A549 (cell line): ENCODE data around the gene OR4D2. TPM values are rescaled to one million over a fixed set of nuclear protein-coding genes. Genes with fewer than 3 reads are reported as not detected.

Experiments
- ATAC-seq, 2 experiments: fragments of 200-7000 bp in 1 of 2; fragments of >200 bp in 1 of 2; cut with Nextera tagmentation in 1 of 2; cut with Tn5 transposase in 1 of 2; 3 replicates each; pipeline versions ENCODE4 v1.8.0 to v1.9.1; 2018 to 2020; ENCODE audit warnings: mild to moderate bottlenecking in 1 of 2, moderate library complexity in 1 of 2
- CTCF ChIA-PET: fragments of 300-600 bp; sonication (Branson Sonifier 250); formaldehyde crosslinking; extraction: SDS; loops from one replicate; lab custom pipeline; 2021; ENCODE audit warnings: antibody characterized with exemption, inconsistent platforms; lab: Yijun Ruan, JAX
- POLR2A ChIA-PET: fragments of 350-600 bp; formaldehyde crosslinking; extraction: SDS; loops from one replicate; lab custom pipeline; 2021; ENCODE audit warnings: antibody characterized with exemption, inconsistent platforms; lab: Yijun Ruan, JAX
- DNase-seq, 2 experiments: peaks; one replicate each; pipeline versions ENCODE4 v3.0.0 to v3.0.0-alpha.2; 2011 to 2016; ENCODE audit warnings: low read depth in 1 of 2, low spot score in 1 of 2
- FAIRE-seq: peaks from 2 replicates; lab custom pipeline; 2011; peaks lifted over from hg19 to GRCh38; lab: Jason Lieb, UNC
- H3K27ac ChIP-seq, 2 experiments: fragments of >200 bp; sonication (Bioruptor Twin); formaldehyde crosslinking; 3 replicates each; pipeline ENCODE4 v1.5.1; 2016 to 2017
- H3K4me1 ChIP-seq: fragments of >200 bp; sonication (Bioruptor Twin); formaldehyde crosslinking; 3 replicates; pipeline ENCODE4 v1.6.1; 2016
- H3K4me2 ChIP-seq: fragments of >200 bp; sonication (Bioruptor Twin); formaldehyde crosslinking; 3 replicates; pipeline ENCODE4 v1.6.1; 2016
- H3K4me3 ChIP-seq: fragments of >200 bp; sonication (Bioruptor Twin); formaldehyde crosslinking; 3 replicates; pipeline ENCODE4 v1.5.1; 2016
- H3K9me3 ChIP-seq: fragments of >200 bp; sonication (Bioruptor Twin); formaldehyde crosslinking; 3 replicates; pipeline ENCODE4 v1.6.1; 2016
- CBX2 ChIP-seq: fragments of 200-600 bp; sonication (generic); IDR thresholded peaks from 2 replicates; pipeline ENCODE4 v1.6.1; 2016; ENCODE audit warnings: low read depth, mild to moderate bottlenecking, borderline replicate concordance
- CEBPB ChIP-seq, 2 experiments: fragments of >200 bp in 1 of 2; sonication (Bioruptor Twin) in 1 of 2; formaldehyde crosslinking in 1 of 2; IDR thresholded peaks; 2 replicates each; pipeline ENCODE4 v1.6.1; 2012 to 2016
- CTCF ChIP-seq: fragments of >200 bp; sonication (Bioruptor Twin); formaldehyde crosslinking; IDR thresholded peaks from 3 replicates; pipeline ENCODE4 v1.5.1; 2016
- ESRRA ChIP-seq: fragments of 150-350 bp; IDR thresholded peaks from 2 replicates; pipeline ENCODE4 v1.6.1; 2014; ENCODE audit warnings: mild to moderate bottlenecking, low read length, borderline replicate concordance
- FOSB ChIP-seq: fragments of 250-450 bp; sonication (Bioruptor Pico); IDR thresholded peaks from 2 replicates; pipeline ENCODE4 v1.5.0; 2020; ENCODE audit warnings: mild to moderate bottlenecking, moderate library complexity
- GATA3 ChIP-seq: IDR thresholded peaks from 2 replicates; pipeline ENCODE4 v1.6.1; 2012; ENCODE audit warnings: borderline replicate concordance
- HDAC2 ChIP-seq: fragments of 200-600 bp; sonication (generic); IDR thresholded peaks from 2 replicates; pipeline ENCODE4 v1.6.1; 2016
- JUN ChIP-seq, 2 experiments: fragments of >200 bp; sonication (Bioruptor Twin); formaldehyde crosslinking; IDR thresholded peaks; 2 replicates in 1 of 2; 3 replicates in 1 of 2; pipeline ENCODE4 v1.6.1; 2016 to 2017
- KDM5A ChIP-seq: fragments of 200-600 bp; sonication (generic); IDR thresholded peaks from 2 replicates; pipeline ENCODE4 v1.6.1; 2016; ENCODE audit warnings: antibody characterized with exemption, mild to moderate bottlenecking
- MAFK ChIP-seq: fragments of 450-650 bp; IDR thresholded peaks from 2 replicates; pipeline ENCODE4 v1.6.1; 2014; ENCODE audit not compliant: partially characterized antibody
- MYC ChIP-seq: IDR thresholded peaks from 2 replicates; pipeline ENCODE4 v1.6.1; 2012; ENCODE audit warnings: mild to moderate bottlenecking, inconsistent platforms, low read length, improper control_type of control experiment, borderline replicate concordance
- NR3C1 ChIP-seq: fragments of >200 bp; sonication (Bioruptor Twin); formaldehyde crosslinking; IDR thresholded peaks from 3 replicates; pipeline ENCODE4 v1.6.1; 2017
- PHF8 ChIP-seq: fragments of 200-600 bp; sonication (generic); IDR thresholded peaks from 2 replicates; pipeline ENCODE4 v1.6.1; 2016; ENCODE audit warnings: low read depth, mild to moderate bottlenecking, antibody characterized with exemption, moderate library complexity, borderline replicate concordance
- RAD21 ChIP-seq, 2 experiments: fragments of >200 bp in 1 of 2; sonication (Bioruptor Twin) in 1 of 2; formaldehyde crosslinking in 1 of 2; IDR thresholded peaks in 1 of 2; conservative IDR thresholded peaks in 1 of 2; 2 replicates in 1 of 2; 3 replicates in 1 of 2; pipeline ENCODE4 v1.6.1; 2012 to 2018; ENCODE audit warnings: inconsistent platforms in 1 of 2
- RCOR1 ChIP-seq: fragments of 150-350 bp; IDR thresholded peaks from 2 replicates; pipeline ENCODE4 v1.6.1; 2014; ENCODE audit warnings: antibody characterized with exemption, low read length, low read depth
- REST ChIP-seq: fragments of 200-600 bp; sonication (generic); IDR thresholded peaks from 2 replicates; pipeline ENCODE4 v1.6.1; 2016; ENCODE audit warnings: antibody characterized with exemption, mild to moderate bottlenecking, moderate library complexity
- RFX5 ChIP-seq: fragments of 450-650 bp; IDR thresholded peaks from 2 replicates; pipeline ENCODE4 v1.7.1; 2014; ENCODE audit warnings: antibody characterized with exemption, mild to moderate bottlenecking, moderate library complexity
- SREBF2 ChIP-seq: fragments of 450-650 bp; IDR thresholded peaks from 2 replicates; pipeline ENCODE4 v1.6.1; 2014; ENCODE audit warnings: mild to moderate bottlenecking, moderate library complexity
- TP53 ChIP-seq: fragments of 250-450 bp; sonication (Bioruptor Pico); IDR thresholded peaks from 2 replicates; pipeline ENCODE4 v1.5.0; 2021; ENCODE audit warnings: mild to moderate bottlenecking, moderate library complexity
- ZC3H11A ChIP-seq: fragments of 450-650 bp; IDR thresholded peaks from 2 replicates; pipeline ENCODE4 v1.6.1; 2014; ENCODE audit warnings: antibody characterized with exemption, mild to moderate bottlenecking
- ZFP36 ChIP-seq: fragments of 450-650 bp; IDR thresholded peaks from 2 replicates; pipeline ENCODE4 v1.6.1; 2014; ENCODE audit warnings: borderline replicate concordance; ENCODE audit not compliant: partially characterized antibody
- ZSCAN20 ChIP-seq: fragments of 250-450 bp; sonication (Bioruptor Pico); IDR thresholded peaks from 2 replicates; pipeline ENCODE4 v1.8.0; 2022; ENCODE audit warnings: mild to moderate bottlenecking, moderate library complexity
- WGBS: methylation state at CpG from one replicate; pipeline ENCODE4 v1.1.6; 2017; ENCODE audit errors: missing lambda C conversion rate; 5-methylcytosine and 5-hydroxymethylcytosine counted together
- polyA plus RNA-seq, 4 experiments: library from polyadenylated mRNA; depleted of rRNA in 3 of 4; stranded (reverse); fragments of >200 nt; fragmentation: RNase III in 1 of 4; extraction: RNeasy Plus Mini Kit Qiagen cat#74134 plus additional on column Dnase treatment in 1 of 4; gene quantifications; 2 replicates in 3 of 4; 3 replicates in 1 of 4; pipeline ENCODE4 v1.2.3, GENCODE V29; 2011 to 2017
- TF ChIP-seq, protein P1 (sequence below): fragments of 250-450 bp; sonication (Bioruptor Pico); IDR thresholded peaks from 2 replicates; pipeline ENCODE4 v1.5.0; 2021; ENCODE audit warnings: mild to moderate bottlenecking, moderate library complexity, borderline replicate concordance
- TF ChIP-seq, protein P2 (sequence below): fragments of 150-350 bp; IDR thresholded peaks from 2 replicates; pipeline ENCODE4 v1.6.1; 2014; ENCODE audit warnings: low read depth, mild to moderate bottlenecking, low read length
- TF ChIP-seq, protein P3 (sequence below): fragments of 250-450 bp; sonication (Bioruptor Pico); IDR thresholded peaks from 2 replicates; pipeline ENCODE4 v1.5.0; 2020; ENCODE audit warnings: low read depth, mild to moderate bottlenecking, moderate library complexity

OR4D2 gene
- polyA plus RNA-seq, 2 of the 4 experiments (the other 2 are of a cell fraction) = not detected

- POLR2A ChIA-PET = no interaction called here
- CTCF ChIA-PET = interaction anchor here (1.1 to 6.1 kb wide), 5 partner anchors 8 to 122 kb away, joined by 3 to 55 read pairs (median 7); no protein-coding TSS in a partner anchor
- TF ChIP-seq RFX5 (no peak), CBX2 (no peak), ZSCAN20 (CRISPR knock-in tag) (no peak), ESRRA (no peak), REST (no peak), SREBF2 (no peak), NR3C1 (no peak)
- TF ChIP-seq, protein P1, sequence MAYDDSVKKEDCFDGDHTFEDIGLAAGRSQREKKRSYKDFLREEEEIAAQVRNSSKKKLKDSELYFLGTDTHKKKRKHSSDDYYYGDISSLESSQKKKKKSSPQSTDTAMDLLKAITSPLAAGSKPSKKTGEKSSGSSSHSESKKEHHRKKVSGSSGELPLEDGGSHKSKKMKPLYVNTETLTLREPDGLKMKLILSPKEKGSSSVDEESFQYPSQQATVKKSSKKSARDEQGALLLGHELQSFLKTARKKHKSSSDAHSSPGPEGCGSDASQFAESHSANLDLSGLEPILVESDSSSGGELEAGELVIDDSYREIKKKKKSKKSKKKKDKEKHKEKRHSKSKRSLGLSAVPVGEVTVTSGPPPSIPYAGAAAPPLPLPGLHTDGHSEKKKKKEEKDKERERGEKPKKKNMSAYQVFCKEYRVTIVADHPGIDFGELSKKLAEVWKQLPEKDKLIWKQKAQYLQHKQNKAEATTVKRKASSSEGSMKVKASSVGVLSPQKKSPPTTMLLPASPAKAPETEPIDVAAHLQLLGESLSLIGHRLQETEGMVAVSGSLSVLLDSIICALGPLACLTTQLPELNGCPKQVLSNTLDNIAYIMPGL (CRISPR knock-in tag) = no peak
- TF ChIP-seq, all 56 proteins: peak for 0
- FAIRE-seq (no peak), ATAC-seq (no peak), DNase-seq (no peak)
- no peaks in the 10 kb centered on the region for H3K9me3 ChIP-seq
- H3K4me1 ChIP-seq = peaks cover 12% of the 10 kb centered on the region; the same call in 2 of the 3 replicates
- no peak overlapping the region for H3K4me3 ChIP-seq
- no peak overlapping the region for H3K27ac ChIP-seq
- H3K4me2 ChIP-seq = no peak overlapping the region
- 37% methylated on average over 4 of the region's 4 CpGs for WGBS
Observed at GRCh38 chr17:58186591-58186990, 19.8 kb downstream of the OR4D2 start.

DNA sequence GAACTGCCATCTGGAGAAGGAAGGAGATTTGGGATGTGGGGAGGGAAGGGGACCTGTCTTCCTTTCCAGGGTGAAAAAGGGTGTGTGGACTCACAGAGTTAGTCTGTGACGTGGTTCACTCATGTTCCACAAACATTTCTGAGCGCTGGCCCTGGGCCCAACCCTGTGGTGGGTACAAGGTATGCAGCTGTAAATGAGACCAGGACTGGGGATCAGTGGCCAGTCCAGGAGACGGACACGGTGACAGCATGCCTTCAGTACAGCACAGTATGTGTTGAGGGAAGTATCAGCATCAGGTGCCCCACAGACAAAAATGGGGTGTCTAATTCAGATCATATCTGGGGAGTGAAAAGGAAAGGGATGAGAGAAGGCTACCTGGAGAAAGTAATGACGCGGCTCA lies 20.3 kb downstream of the OR4D2 start:
- WGBS = 67% methylated on average over 6 of the region's 6 CpGs
- no peak overlapping the region for H3K27ac ChIP-seq
- peaks cover 12% of the 10 kb centered on the region; the same call in 2 of the 3 replicates for H3K4me1 ChIP-seq
- DNase-seq (no peak), FAIRE-seq (no peak), ATAC-seq (no peak)
- H3K9me3 ChIP-seq = no peaks in the 10 kb centered on the region
- no peak for TF ChIP-seq TP53 (CRISPR knock-in tag)
- TF ChIP-seq, protein P2, sequence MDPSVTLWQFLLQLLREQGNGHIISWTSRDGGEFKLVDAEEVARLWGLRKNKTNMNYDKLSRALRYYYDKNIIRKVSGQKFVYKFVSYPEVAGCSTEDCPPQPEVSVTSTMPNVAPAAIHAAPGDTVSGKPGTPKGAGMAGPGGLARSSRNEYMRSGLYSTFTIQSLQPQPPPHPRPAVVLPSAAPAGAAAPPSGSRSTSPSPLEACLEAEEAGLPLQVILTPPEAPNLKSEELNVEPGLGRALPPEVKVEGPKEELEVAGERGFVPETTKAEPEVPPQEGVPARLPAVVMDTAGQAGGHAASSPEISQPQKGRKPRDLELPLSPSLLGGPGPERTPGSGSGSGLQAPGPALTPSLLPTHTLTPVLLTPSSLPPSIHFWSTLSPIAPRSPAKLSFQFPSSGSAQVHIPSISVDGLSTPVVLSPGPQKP = no peak
- TF ChIP-seq MAFK = no peak
- no peak for TF ChIP-seq ESRRA
- no peak for TF ChIP-seq ZFP36
- TF ChIP-seq CEBPB (IDR thresholded peaks at IDR 0.05) = no peak
- TF ChIP-seq FOSB (CRISPR knock-in tag) = no peak
- TF ChIP-seq RCOR1 = no peak
- TF ChIP-seq, protein P1 (CRISPR knock-in tag) = no peak
- TF ChIP-seq KDM5A = no peak
- TF ChIP-seq MYC = no peak
- no peak for TF ChIP-seq HDAC2
- TF ChIP-seq, protein P3, sequence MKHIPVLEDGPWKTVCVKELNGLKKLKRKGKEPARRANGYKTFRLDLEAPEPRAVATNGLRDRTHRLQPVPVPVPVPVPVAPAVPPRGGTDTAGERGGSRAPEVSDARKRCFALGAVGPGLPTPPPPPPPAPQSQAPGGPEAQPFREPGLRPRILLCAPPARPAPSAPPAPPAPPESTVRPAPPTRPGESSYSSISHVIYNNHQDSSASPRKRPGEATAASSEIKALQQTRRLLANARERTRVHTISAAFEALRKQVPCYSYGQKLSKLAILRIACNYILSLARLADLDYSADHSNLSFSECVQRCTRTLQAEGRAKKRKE (CRISPR knock-in tag) = no peak
- no peak for TF ChIP-seq GATA3
- no peak for TF ChIP-seq ZC3H11A
- TF ChIP-seq JUN (IDR thresholded peaks at IDR 0.05) = no peak
- no peak for TF ChIP-seq CTCF
- TF ChIP-seq RAD21 (conservative IDR thresholded peaks at IDR 0.05 in 1 of 2, IDR thresholded peaks at IDR 0.05 in 1 of 2) = no peak
- no peak for TF ChIP-seq PHF8
- no peak overlapping the region for H3K4me2 ChIP-seq
- ChIA-PET POLR2A (no interaction called here), CTCF (interaction anchor here (1.6 to 6.1 kb wide), 3 partner anchors 10 to 15 kb away, joined by 6 to 55 read pairs (median 24); no protein-coding TSS in a partner anchor)
- H3K4me3 ChIP-seq = no peak overlapping the region
